ENCODE data around the gene RAF1. TPM values are rescaled to one million over a fixed set of nuclear protein-coding genes. Genes with fewer than 3 reads are reported as not detected.

RAF1 gene
- total RNA-seq, 1 experiment from 2014 or later = 101 TPM

GRCh38 chr3:12695112-12695511 lies 31.2 kb upstream of the RAF1 start:
- ATAC-seq (no peak), DNase-seq (ENCODE audit: low spot score) (no peak)
- no peaks in the 10 kb centered on the region for H3K27me3 Mint-ChIP-seq (ENCODE audit: low read depth)
- H3K4me1 Mint-ChIP-seq = peaks cover 10% of the 10 kb centered on the region
- no peak for TF ChIP-seq CREM (CRISPR knock-in tag; IDR thresholded peaks at IDR 0.05)
- no peak for TF ChIP-seq NFE2L1 (CRISPR knock-in tag; IDR thresholded peaks at IDR 0.05)
- TF ChIP-seq SMAD4 (CRISPR knock-in tag; IDR thresholded peaks at IDR 0.05) = no peak
- TF ChIP-seq IRF2 (CRISPR knock-in tag; IDR thresholded peaks at IDR 0.05; ENCODE audit: borderline replicate concordance, low read depth) = no peak
- TF ChIP-seq, protein P1, sequence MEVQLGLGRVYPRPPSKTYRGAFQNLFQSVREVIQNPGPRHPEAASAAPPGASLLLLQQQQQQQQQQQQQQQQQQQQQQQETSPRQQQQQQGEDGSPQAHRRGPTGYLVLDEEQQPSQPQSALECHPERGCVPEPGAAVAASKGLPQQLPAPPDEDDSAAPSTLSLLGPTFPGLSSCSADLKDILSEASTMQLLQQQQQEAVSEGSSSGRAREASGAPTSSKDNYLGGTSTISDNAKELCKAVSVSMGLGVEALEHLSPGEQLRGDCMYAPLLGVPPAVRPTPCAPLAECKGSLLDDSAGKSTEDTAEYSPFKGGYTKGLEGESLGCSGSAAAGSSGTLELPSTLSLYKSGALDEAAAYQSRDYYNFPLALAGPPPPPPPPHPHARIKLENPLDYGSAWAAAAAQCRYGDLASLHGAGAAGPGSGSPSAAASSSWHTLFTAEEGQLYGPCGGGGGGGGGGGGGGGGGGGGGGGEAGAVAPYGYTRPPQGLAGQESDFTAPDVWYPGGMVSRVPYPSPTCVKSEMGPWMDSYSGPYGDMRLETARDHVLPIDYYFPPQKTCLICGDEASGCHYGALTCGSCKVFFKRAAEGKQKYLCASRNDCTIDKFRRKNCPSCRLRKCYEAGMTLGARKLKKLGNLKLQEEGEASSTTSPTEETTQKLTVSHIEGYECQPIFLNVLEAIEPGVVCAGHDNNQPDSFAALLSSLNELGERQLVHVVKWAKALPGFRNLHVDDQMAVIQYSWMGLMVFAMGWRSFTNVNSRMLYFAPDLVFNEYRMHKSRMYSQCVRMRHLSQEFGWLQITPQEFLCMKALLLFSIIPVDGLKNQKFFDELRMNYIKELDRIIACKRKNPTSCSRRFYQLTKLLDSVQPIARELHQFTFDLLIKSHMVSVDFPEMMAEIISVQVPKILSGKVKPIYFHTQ (CRISPR knock-in tag; IDR thresholded peaks at IDR 0.05) = no peak
- no peak overlapping the region for H3K4me3 Mint-ChIP-seq
- H3K27ac Mint-ChIP-seq = no peak overlapping the region
- no peaks in the 10 kb centered on the region for H3K36me3 Mint-ChIP-seq
- ChIA-PET POLR2A (interaction anchor here (0.6 to 0.9 kb wide), 4 partner anchors 18 to 653 kb away, joined by 3 to 5 read pairs (median 3); no protein-coding TSS in a partner anchor), CTCF (interaction anchor here (0.6 to 2.5 kb wide), 4 partner anchors 11 to 26 kb away, joined by 3 to 12 read pairs (median 10); no protein-coding TSS in a partner anchor)
- no peaks in the 10 kb centered on the region for H3K9me3 Mint-ChIP-seq

DNA sequence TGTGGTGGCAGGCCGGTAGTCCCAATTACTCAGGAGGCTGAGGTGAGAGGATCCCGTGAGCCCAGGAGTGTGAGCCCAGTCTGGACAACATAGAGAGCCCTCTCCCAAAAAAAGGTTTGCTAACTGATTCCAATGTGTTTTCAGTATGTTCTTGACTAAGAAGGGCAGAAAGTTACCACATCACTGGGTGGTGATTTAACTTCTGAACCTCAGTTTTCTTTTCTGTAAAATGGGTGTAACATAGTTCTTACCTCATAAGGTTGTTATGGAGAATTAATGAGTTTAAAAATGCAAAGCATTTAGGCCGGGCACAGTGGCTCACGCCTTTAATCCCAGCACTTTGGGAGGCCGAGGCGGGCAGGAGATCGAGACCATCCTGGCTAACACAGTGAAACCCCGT lies 28.5 kb upstream of the RAF1 start:
- no peak for ATAC-seq
- CTCF ChIA-PET = interaction anchor here (0.6 to 1.1 kb wide), 2 partner anchors 14 to 49 kb away, joined by 3 to 4 read pairs; no protein-coding TSS in a partner anchor
- TF ChIP-seq KAT7 (CRISPR knock-in tag; IDR thresholded peaks at IDR 0.05; ENCODE audit: borderline replicate concordance) (no peak), ELF4 (CRISPR knock-in tag; IDR thresholded peaks at IDR 0.05; ENCODE audit: low read depth) (no peak)

DNA sequence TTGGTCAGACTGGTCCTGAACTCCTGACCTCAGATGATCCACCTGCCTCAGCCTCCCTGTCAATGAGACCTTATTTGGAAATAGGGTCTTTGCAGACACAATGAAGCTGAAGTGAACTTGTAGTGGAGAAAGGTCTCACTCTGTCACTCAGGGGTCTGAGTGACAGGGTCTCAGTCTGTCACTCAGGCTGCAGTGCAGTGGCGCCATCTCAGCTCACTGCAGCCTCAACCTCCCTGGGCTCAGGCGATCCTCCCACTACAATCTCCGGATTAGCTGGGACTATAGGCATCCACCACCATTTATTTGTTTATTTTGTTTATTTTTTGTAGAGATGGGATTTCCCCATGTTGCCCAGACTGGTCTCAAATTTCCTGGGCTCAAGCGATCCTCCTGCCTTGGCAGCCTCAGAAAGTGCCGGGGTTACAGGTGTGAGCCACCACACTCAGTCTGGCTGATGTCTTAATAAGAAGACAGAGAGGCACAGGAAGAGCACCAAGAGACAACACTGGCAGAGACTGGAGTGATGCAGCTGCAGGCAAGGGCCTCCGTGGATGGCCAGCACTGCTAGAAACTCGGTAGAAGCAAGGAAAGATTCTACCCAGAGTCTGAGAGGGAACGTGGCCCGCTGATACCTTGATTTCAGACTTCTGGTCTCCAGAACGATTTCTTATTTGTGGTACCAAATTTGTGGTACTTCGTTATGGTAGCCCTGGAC lies 26.2 kb upstream of the RAF1 start:
- ATAC-seq (no peak), DNase-seq (ENCODE audit: low spot score) (no peak)
- Mint-ChIP-seq H3K36me3 (no peaks in the 10 kb centered on the region), H3K9me3 (no peaks in the 10 kb centered on the region), H3K27ac (no peak overlapping the region), H3K4me1 (peaks cover 10% of the 10 kb centered on the region), H3K4me3 (no peak overlapping the region), H3K27me3 (ENCODE audit: low read depth) (peaks cover 4% of the 10 kb centered on the region)
- ChIA-PET CTCF (no interaction called here), POLR2A (no interaction called here)
- TF ChIP-seq FOXK1 (CRISPR knock-in tag; IDR thresholded peaks at IDR 0.05) (no peak), PRRX2 (CRISPR knock-in tag; IDR thresholded peaks at IDR 0.05) (no peak), SMAD3 (CRISPR knock-in tag; IDR thresholded peaks at IDR 0.05; ENCODE audit: borderline replicate concordance) (no peak), SOX15 (CRISPR knock-in tag; IDR thresholded peaks at IDR 0.05) (no peak), ZNF671 (CRISPR knock-in tag; IDR thresholded peaks at IDR 0.05) (no peak), RELA (CRISPR knock-in tag; IDR thresholded peaks at IDR 0.05; ENCODE audit: borderline replicate concordance) (no peak), SP1 (CRISPR knock-in tag; conservative IDR thresholded peaks at IDR 0.05) (no peak), ZNF416 (CRISPR knock-in tag; IDR thresholded peaks at IDR 0.05) (no peak), ZNF423 (CRISPR knock-in tag; IDR thresholded peaks at IDR 0.05) (no peak), MXD4 (CRISPR knock-in tag; IDR thresholded peaks at IDR 0.05; ENCODE audit: borderline replicate concordance) (no peak), ESRRA (CRISPR knock-in tag; IDR thresholded peaks at IDR 0.05; ENCODE audit: borderline replicate concordance) (no peak), ZNF396 (CRISPR knock-in tag; IDR thresholded peaks at IDR 0.05; ENCODE audit: borderline replicate concordance) (no peak), CREB1 (CRISPR knock-in tag; IDR thresholded peaks at IDR 0.05) (no peak), ZNF232 (CRISPR knock-in tag; IDR thresholded peaks at IDR 0.05) (no peak)
- TF ChIP-seq, protein P2, sequence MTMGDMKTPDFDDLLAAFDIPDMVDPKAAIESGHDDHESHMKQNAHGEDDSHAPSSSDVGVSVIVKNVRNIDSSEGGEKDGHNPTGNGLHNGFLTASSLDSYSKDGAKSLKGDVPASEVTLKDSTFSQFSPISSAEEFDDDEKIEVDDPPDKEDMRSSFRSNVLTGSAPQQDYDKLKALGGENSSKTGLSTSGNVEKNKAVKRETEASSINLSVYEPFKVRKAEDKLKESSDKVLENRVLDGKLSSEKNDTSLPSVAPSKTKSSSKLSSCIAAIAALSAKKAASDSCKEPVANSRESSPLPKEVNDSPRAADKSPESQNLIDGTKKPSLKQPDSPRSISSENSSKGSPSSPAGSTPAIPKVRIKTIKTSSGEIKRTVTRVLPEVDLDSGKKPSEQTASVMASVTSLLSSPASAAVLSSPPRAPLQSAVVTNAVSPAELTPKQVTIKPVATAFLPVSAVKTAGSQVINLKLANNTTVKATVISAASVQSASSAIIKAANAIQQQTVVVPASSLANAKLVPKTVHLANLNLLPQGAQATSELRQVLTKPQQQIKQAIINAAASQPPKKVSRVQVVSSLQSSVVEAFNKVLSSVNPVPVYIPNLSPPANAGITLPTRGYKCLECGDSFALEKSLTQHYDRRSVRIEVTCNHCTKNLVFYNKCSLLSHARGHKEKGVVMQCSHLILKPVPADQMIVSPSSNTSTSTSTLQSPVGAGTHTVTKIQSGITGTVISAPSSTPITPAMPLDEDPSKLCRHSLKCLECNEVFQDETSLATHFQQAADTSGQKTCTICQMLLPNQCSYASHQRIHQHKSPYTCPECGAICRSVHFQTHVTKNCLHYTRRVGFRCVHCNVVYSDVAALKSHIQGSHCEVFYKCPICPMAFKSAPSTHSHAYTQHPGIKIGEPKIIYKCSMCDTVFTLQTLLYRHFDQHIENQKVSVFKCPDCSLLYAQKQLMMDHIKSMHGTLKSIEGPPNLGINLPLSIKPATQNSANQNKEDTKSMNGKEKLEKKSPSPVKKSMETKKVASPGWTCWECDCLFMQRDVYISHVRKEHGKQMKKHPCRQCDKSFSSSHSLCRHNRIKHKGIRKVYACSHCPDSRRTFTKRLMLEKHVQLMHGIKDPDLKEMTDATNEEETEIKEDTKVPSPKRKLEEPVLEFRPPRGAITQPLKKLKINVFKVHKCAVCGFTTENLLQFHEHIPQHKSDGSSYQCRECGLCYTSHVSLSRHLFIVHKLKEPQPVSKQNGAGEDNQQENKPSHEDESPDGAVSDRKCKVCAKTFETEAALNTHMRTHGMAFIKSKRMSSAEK (CRISPR knock-in tag; IDR thresholded peaks at IDR 0.05; ENCODE audit: borderline replicate concordance) = no peak
- TF ChIP-seq, protein P3, sequence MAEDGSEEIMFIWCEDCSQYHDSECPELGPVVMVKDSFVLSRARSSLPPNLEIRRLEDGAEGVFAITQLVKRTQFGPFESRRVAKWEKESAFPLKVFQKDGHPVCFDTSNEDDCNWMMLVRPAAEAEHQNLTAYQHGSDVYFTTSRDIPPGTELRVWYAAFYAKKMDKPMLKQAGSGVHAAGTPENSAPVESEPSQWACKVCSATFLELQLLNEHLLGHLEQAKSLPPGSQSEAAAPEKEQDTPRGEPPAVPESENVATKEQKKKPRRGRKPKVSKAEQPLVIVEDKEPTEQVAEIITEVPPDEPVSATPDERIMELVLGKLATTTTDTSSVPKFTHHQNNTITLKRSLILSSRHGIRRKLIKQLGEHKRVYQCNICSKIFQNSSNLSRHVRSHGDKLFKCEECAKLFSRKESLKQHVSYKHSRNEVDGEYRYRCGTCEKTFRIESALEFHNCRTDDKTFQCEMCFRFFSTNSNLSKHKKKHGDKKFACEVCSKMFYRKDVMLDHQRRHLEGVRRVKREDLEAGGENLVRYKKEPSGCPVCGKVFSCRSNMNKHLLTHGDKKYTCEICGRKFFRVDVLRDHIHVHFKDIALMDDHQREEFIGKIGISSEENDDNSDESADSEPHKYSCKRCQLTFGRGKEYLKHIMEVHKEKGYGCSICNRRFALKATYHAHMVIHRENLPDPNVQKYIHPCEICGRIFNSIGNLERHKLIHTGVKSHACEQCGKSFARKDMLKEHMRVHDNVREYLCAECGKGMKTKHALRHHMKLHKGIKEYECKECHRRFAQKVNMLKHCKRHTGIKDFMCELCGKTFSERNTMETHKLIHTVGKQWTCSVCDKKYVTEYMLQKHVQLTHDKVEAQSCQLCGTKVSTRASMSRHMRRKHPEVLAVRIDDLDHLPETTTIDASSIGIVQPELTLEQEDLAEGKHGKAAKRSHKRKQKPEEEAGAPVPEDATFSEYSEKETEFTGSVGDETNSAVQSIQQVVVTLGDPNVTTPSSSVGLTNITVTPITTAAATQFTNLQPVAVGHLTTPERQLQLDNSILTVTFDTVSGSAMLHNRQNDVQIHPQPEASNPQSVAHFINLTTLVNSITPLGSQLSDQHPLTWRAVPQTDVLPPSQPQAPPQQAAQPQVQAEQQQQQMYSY (CRISPR knock-in tag; IDR thresholded peaks at IDR 0.05) = no peak

More for the DNA sequence above, 28.5 kb upstream of the RAF1 start:
- H3K36me3 Mint-ChIP-seq = no peaks in the 10 kb centered on the region
- H3K4me1 Mint-ChIP-seq = peaks cover 10% of the 10 kb centered on the region
- peaks cover 4% of the 10 kb centered on the region for H3K27me3 Mint-ChIP-seq (ENCODE audit: low read depth)
- DNase-seq (ENCODE audit: low spot score) = no peak
- H3K27ac Mint-ChIP-seq = no peak overlapping the region
- H3K9me3 Mint-ChIP-seq = no peaks in the 10 kb centered on the region
- H3K4me3 Mint-ChIP-seq = no peak overlapping the region
- POLR2A ChIA-PET = interaction anchor here (1.0 kb wide), 1 partner anchor 15 kb away, joined by 3 read pairs; no protein-coding TSS in a partner anchor
